DMS79 (cell line): ENCODE measurements around the gene ASIC2.

Experiments
- DNase-seq: peaks from one replicate; lab custom pipeline; 2025; lab: John Stamatoyannopoulos, UW

Gene ASIC2

DNA sequence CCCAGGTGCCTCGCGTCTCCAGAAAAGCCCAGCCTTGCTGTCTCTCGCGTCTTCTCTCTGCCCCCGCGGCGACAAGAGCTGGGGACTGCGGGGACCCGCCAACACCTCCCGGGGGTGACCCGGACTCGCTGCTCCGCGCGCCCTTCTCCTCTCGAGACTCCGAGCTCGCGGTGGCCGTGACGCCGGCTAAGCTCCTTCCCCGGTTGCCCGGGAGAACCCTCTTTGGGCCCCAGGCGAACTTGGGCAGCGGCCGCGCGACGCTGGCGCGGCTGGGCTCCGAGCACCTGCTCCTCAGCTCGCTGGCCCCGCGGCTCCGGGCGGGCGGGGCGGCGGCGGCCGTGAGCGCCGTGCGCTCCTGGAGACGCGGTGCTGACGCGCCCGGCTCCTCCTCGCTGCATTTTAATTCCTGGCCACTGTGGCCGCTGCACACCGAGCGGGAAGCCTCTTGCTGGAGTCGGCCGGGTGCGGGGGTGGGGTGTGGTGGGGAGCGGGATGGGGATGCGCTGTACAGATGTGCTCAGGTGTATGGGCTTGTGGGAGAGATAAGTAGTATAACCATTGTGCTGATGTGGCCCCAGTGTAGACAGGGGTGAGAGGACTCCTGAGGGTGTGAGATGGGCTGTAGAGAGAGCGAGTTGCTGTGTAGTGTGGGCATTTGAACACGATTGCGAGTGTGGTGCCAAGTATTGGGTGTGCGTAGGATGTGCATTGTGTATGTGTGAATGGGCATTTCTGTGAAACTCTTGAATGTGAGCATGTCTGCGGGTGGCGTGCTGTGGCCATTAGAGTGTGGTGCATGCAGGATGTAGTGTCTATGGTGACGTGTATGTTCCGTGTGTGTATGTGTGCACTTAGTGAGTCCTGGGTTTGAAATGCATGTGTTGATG, at the start of gene ASIC2:
Gene ASIC2 (minus strand): TSS at position 315 of the 887 bp plus-strand sequence.
- DNase-seq = peak; percentile 68

DNA sequence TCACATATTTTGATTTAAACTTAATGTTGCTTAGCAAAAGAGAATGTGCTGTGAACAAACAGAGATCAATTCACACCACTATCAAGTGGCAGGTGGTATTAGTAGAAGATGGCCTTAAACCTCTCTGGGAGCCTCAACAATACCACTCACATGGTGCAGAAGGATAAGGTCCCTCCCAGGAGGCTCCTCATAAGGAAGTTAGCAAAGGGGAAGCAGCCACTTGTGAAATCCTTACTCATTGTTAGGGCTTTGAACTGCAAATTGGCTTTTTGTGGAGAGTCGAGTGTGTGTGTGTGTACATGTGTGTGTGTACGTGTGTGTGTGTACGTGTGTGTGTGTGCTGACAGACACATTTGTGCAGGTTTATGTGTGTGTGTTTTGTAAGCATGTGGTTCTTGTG, 48.9 kb upstream of the ASIC2 start:
- peak; percentile 76 for DNase-seq

- no peak for DNase-seq
Measured at GRCh38 chr17:33338242-33338641, 45.1 kb upstream of the ASIC2 start.

DNA sequence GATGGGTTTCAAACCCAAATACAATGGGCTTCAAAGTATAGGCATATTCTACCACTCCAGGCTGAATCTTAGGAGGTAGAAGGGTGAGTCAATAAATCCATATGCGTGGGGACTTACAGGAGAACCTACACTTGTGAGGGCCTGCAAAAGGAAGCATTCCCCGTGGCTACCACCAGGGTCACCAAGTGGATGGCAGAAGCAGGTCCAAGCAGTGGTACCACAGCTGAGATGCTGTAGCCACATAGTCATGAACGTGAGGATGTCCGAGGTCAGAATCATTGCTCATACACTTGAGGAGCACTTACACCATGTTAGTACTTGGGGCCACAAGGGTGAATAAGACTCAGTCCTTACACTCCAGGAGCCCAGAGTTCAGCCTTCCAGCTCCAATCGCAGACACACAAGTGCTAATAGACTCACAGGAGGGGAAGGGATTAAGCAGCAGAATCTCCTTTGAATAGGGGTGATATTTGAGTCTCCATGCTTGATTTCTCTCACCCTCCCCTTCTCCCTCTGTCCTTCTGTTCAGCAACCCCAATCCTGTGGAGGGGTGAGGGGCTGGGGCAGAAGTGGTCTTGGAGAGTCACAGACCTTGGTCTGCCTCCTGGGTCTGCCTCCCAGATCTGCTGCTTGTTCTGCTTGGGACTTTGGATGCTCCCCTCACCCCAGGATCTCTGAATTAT, 42.5 kb upstream of the ASIC2 start:
- no peak for DNase-seq

- no peak for DNase-seq
Measured at GRCh38 chr17:33334703-33335102, 41.6 kb upstream of the ASIC2 start.

GRCh38 chr17:33330877-33331276, 37.8 kb upstream of the ASIC2 start:
- no peak for DNase-seq

- DNase-seq = no peak
Measured at GRCh38 chr17:33328129-33328528, 35.0 kb upstream of the ASIC2 start.

DNA sequence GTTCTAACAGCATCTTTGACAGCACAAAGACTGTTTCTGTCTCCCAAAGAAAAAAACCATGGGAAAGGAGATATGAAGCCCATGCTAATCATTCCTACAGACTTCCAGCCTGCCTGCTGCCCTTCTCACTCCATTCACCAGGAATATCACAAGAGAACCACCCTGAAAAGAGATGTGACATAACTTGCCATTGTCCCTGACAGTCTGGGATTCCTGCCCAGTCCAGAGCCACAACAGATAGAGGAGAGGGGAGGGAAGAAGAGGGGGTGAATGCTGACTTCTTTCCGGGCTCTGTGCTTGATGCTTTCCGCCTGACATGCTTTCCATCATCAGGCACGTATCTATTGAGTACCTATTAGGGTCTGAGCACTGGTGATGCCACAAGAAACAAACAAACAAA, 31.6 kb upstream of the ASIC2 start:
- no peak for DNase-seq

DNA sequence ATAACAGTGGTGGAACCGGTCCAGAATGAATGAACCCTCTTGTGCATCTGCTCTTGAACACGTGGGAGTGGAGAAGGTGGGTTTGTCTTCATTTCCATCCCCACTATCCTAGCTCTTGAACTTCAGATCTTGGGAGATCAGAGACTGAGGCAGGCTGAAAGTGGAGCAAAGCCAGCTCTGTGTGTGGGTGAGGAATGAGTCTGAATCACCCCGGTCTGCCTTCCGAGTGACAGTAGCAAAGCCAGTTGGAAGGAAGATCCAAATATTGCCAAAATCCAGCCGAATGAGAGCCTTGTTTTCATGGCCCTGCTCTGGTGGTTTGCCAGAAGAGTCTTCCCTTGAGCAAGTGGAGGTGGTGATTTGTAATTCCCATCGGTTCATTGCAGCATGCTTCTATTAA, 29.0 kb upstream of the ASIC2 start:
- no peak for DNase-seq

GRCh38 chr17:33318241-33318640, 25.1 kb upstream of the ASIC2 start:
- DNase-seq = no peak

- DNase-seq = no peak
Measured at GRCh38 chr17:33316746-33317145, 23.7 kb upstream of the ASIC2 start.

GRCh38 chr17:33310296-33310695, 17.2 kb upstream of the ASIC2 start:
- DNase-seq = no peak

DNA sequence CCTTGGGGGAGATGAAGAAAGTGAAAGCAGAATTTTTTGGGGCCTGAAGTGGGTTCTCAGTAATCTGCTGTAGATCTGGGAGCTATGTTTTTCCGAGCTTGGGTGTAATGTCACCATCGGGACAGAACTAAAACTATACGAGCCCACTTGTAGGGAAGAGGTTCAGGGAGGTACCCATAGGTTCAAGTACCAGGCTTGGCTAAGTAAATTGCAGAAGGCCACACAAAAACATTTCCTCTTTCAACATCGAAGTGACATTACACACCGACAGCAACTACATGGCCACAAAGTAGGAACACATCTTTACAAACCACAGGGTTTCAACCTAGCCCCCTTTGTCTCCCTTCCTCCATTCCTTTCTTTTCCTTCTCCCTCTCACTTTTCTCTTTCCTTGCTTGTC, 10.2 kb upstream of the ASIC2 start:
- no peak for DNase-seq

DNA sequence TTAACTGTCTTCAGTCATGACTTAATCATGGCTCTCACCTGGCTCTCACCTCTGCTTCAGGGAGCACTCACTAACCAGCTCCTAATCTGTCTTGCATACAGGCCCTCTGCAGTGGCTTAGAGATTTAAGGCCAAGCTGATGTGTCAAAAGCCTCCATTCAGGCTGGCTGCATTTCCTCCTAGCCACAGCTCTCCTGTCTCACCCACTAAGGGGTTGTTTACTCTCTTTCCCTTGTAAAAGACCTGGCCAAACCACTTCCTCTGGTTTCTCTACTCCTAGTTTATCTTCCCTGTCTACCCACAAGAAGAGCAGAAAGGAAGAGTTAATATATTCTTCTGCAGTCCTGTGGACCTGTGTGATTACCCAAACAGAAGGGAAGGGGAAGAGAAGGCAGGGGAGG, 9.3 kb upstream of the ASIC2 start:
- peak; percentile 27 for DNase-seq

GRCh38 chr17:33300241-33300640, 7.1 kb upstream of the ASIC2 start:
- no peak for DNase-seq

DNA sequence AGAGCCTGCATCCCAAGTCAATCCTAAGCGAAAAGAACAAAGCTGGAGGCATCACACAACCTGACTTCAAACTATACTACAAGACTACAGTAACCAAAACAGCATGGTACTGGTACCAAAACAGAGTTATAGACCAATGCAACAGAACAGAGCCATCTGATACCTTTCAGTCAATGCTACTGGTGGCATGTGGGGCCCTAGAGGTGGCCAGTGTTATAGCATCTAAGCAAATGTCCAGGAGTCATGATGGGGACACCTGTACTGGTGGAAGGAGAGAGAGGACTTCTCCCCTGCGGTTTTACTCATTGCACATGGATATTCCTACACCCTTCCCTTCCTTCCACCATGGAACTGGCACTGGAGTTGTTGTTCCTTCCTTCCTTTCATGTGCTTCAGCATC, 6.0 kb upstream of the ASIC2 start:
- DNase-seq = no peak

- DNase-seq = no peak
Measured at GRCh38 chr17:33297643-33298042, 4.5 kb upstream of the ASIC2 start.

DNA sequence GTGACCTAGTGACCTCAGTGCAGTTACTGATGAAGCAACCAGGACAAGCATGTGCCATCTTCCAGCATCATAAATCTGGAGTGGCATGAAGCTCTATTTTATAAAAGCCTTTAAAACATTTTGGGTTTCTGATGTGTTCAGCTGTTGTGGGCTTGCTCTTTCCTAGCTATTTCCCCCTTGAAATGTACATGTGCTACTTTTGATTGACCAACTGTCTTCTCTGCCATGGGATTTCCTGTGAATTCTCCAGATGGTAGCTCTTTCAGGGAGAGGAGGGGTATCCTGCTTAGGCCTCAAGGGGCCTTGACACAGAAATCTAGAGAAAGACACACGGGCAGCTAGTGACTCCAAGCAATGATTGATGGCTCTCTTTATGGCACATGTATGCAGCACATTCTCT, 1.9 kb upstream of the ASIC2 start:
- no peak for DNase-seq

DNA sequence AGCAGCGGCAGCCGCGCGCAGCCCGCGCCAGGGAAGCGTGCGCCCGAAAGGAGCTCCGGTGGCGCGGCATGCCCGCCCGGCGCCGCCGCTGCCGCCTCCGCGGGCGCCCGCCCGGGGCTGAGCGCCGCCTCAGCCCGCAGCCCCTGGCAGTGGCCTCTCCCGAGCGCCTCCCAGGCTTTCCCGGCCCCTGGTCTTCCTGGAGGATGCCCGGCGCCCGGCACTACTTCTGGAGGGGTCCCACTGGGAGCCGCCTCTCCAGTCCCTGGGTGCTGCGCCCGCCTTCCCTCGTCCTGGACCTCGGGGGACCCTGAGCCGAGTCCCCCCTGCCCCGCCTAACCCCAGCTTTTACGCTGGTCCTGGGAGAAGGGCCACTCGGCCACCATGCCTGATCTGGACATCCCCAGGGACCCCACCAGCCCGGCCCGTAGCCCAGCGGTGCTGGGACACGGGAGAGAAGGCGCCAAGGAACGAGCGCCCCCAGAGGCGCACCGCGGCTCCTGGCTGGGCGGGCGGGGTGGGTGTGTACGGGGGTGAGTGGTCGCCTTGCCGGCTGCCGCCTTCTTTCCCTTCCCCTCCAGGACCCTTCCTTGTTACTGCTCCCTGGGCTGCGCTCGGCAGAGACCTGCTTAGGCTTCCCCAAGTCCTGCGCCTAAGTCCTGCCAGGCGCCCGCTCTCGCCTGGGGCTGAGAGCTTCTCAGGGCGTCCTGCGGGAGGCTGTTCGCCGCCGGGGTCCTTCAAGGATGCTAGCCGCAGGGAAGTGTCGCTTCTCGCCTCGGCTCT, 704 bp downstream of the ASIC2 start:
- DNase-seq = peak; percentile 48

DNA sequence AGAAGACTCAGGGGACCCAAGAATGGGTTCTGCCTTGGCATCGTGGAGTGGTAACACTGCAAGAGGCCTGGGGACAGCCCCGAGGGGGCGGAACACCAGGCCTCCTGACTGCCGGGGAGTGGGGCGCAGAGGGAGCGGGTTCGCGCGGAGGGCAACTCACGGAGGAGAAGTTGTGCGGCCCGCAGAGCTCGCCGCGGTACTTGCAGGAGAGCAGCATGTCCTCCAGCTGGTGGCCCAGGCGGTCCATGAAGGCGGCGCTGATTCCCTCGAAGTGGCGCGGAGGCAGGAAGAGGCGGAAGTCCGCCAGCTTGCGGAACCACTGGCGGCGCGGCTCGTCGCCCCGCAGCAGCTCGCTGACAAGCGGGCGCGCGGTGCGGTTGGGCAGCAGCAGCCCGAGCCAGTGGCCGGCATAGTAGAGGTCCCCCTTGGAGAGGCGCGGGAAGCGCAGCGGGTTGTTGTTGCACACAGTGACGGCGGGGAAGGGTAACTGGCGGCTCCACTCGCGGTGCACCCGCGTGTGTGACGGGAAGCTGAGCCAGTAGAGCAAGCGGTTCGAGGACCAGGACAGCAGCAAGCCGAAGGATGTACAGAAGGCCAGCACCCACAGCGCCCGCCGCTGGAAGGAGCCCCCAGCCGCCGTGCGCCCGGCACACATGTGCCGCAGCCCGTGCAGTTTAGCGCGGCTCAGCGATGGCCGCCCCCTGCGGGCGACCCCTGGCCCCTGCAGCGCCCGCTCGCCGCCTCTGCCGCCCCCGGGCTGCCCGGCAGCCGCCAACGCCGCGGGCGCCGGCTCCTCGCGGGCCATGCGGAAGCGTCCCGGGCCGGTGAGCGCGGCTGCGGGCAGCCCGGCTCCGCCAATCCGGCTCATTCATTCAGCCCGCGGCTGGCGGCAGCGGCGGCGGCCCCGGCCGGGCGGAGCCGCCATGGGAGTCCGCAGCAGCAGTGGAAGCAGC, 1.6 kb downstream of the ASIC2 start:
- DNase-seq = no peak

DNA sequence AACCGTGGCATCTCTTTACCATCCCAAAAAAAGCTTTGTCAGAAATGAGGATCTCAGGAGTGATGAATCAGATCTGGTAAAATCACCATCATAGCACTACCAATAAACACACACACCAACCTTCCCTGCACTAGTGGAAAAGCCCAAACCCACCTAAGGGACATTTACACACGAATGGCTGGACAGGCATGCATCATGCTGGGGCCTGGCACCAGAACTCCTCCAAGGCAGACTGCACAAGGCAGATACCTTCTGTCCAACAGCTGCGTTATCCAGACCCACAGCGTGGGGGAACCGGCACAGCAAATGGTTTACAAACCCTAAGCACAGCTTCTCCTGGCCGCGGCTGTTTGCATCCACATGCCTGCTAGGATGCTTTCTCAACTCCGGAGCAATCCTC, 2.8 kb downstream of the ASIC2 start:
- DNase-seq = peak; percentile 15

- DNase-seq = no peak
Measured at GRCh38 chr17:33288954-33289353, 4.1 kb downstream of the ASIC2 start.
